Neural progenitor cell (in vitro differentiated cells): Measurements from ENCODE around the gene GADL1. TPM values are rescaled to one million over a fixed set of nuclear protein-coding genes. Genes with fewer than 3 reads are reported as not detected.

Experiments used
- DNase-seq: peaks from one replicate; pipeline ENCODE4 v3.0.0-alpha.2; 2016; ENCODE audit warnings: low spot score
- H2AFZ ChIP-seq: fragments of 200-600 bp; sonication (generic); replicated peaks from 2 replicates; pipeline ENCODE4 v1.6.1; 2016; ENCODE audit warnings: antibody characterized with exemption
- H3F3A ChIP-seq: fragments of 200-600 bp; sonication (generic); 2 replicates; pipeline ENCODE4 v1.6.1; 2016; ENCODE audit warnings: antibody characterized with exemption, low read depth
- H3K27ac ChIP-seq: fragments of 200-600 bp; sonication (generic); 2 replicates; pipeline ENCODE4 v1.5.1; 2016; ENCODE audit warnings: mild to moderate bottlenecking
- H3K27me3 ChIP-seq: fragments of 200-600 bp; sonication (generic); 2 replicates; pipeline ENCODE4 v1.6.1; 2016; ENCODE audit warnings: mild to moderate bottlenecking, moderate library complexity
- H3K36me3 ChIP-seq: fragments of 200-600 bp; sonication (generic); 2 replicates; pipeline ENCODE4 v1.5.1; 2016
- H3K4me1 ChIP-seq: fragments of 200-600 bp; sonication (generic); 2 replicates; pipeline ENCODE4 v1.6.1; 2016; ENCODE audit warnings: mixed run types
- H3K4me2 ChIP-seq: fragments of 200-600 bp; sonication (generic); 2 replicates; pipeline ENCODE4 v1.6.1; 2016
- H3K4me3 ChIP-seq: fragments of 200-600 bp; sonication (generic); 2 replicates; pipeline ENCODE4 v1.5.1; 2016
- H3K79me2 ChIP-seq: fragments of 200-600 bp; sonication (generic); 2 replicates; pipeline ENCODE4 v1.6.1; 2016; ENCODE audit warnings: low read depth
- H3K9ac ChIP-seq: fragments of 200-600 bp; sonication (generic); 2 replicates; pipeline ENCODE4 v1.6.1; 2016
- H3K9me3 ChIP-seq: fragments of 200-600 bp; sonication (generic); 2 replicates; pipeline ENCODE4 v1.5.1; 2016; ENCODE audit warnings: low read depth
- H4K20me1 ChIP-seq: fragments of 200-600 bp; sonication (generic); 2 replicates; pipeline ENCODE4 v1.6.1; 2016; ENCODE audit warnings: low read depth
- H3K27ac Mint-ChIP-seq: 3 replicates; pipeline ENCODE4 v1.8.0; 2021; ENCODE audit warnings: mixed read lengths
- H3K27me3 Mint-ChIP-seq: 2 replicates; pipeline ENCODE4 v1.8.0; 2022; ENCODE audit warnings: low read depth, mild to moderate bottlenecking, inconsistent platforms, moderate library complexity, mixed read lengths; ENCODE audit not compliant: insufficient read depth
- H3K36me3 Mint-ChIP-seq: 3 replicates; pipeline ENCODE4 v1.8.0; 2021; ENCODE audit warnings: mixed read lengths
- H3K4me1 Mint-ChIP-seq: 3 replicates; pipeline ENCODE4 v1.8.0; 2021; ENCODE audit warnings: mixed read lengths
- H3K4me3 Mint-ChIP-seq: 3 replicates; pipeline ENCODE4 v1.8.0; 2021; ENCODE audit warnings: mild to moderate bottlenecking, moderate library complexity, mixed read lengths
- H3K9me3 Mint-ChIP-seq: 3 replicates; pipeline ENCODE4 v1.8.0; 2020; ENCODE audit warnings: mixed read lengths
- EZH2 ChIP-seq: fragments of 200-600 bp; sonication (generic); IDR thresholded peaks from 2 replicates; pipeline ENCODE4 v1.6.1; 2017; ENCODE audit warnings: antibody characterized with exemption, mild to moderate bottlenecking, moderate library complexity
- EZH2phosphoT487 ChIP-seq: fragments of 200-600 bp; sonication (generic); IDR thresholded peaks from 2 replicates; pipeline ENCODE4 v1.6.1; 2017; ENCODE audit warnings: antibody characterized with exemption
- total RNA-seq: library from RNA; depleted of rRNA; stranded (reverse); fragments of >200 nt; gene quantifications from 2 replicates; pipeline ENCODE4 v1.2.3, GENCODE V29; 2015; ENCODE audit warnings: low replicate concordance
- TF ChIP-seq, protein P1 (sequence below): fragments of 200-600 bp; sonication (generic); IDR thresholded peaks from 2 replicates; pipeline ENCODE4 v1.5.1; 2017; ENCODE audit warnings: antibody characterized with exemption, mild to moderate bottlenecking

GADL1 gene
- total RNA-seq, 1 donor from 2014 or later = not detected

DNA sequence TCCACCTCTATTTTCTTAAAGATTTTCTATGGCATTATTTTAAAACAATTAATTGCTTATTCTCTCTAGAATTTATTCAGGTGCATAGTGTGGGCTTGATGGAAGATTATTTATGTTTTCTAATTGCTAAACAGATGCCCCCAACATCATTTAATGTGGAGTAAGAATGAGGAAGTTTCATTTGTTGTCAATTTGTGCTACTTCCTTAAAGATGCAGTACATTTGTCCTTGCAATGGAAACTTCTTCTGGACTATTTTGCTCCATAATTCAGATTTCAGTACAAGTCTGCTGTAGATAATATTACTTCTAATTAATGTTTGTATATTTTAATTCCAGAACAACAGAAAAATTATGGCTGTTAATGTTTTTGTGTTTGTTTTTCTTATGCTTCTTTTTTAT is 183.3 kb downstream of the GADL1 start:
- no peak overlapping the region for H3K27ac Mint-ChIP-seq
- Histone ChIP-seq H4K20me1 (no peaks in the 10 kb centered on the region), H3K4me2 (no peak overlapping the region), H3K9me3 (no peaks in the 10 kb centered on the region), H3K4me3 (no peak overlapping the region), H3K79me2 (no peaks in the 10 kb centered on the region), H2AFZ (no peak overlapping the region), H3F3A (no peaks in the 10 kb centered on the region), H3K4me1 (no peaks in the 10 kb centered on the region), H3K9ac (no peak overlapping the region), H3K27me3 (no peaks in the 10 kb centered on the region), H3K27ac (no peak overlapping the region), H3K36me3 (no peaks in the 10 kb centered on the region)
- no peak for DNase-seq
- H3K36me3 Mint-ChIP-seq = no peaks in the 10 kb centered on the region
- no peaks in the 10 kb centered on the region for H3K4me1 Mint-ChIP-seq
- no peak for TF ChIP-seq EZH2
- TF ChIP-seq, protein P1, sequence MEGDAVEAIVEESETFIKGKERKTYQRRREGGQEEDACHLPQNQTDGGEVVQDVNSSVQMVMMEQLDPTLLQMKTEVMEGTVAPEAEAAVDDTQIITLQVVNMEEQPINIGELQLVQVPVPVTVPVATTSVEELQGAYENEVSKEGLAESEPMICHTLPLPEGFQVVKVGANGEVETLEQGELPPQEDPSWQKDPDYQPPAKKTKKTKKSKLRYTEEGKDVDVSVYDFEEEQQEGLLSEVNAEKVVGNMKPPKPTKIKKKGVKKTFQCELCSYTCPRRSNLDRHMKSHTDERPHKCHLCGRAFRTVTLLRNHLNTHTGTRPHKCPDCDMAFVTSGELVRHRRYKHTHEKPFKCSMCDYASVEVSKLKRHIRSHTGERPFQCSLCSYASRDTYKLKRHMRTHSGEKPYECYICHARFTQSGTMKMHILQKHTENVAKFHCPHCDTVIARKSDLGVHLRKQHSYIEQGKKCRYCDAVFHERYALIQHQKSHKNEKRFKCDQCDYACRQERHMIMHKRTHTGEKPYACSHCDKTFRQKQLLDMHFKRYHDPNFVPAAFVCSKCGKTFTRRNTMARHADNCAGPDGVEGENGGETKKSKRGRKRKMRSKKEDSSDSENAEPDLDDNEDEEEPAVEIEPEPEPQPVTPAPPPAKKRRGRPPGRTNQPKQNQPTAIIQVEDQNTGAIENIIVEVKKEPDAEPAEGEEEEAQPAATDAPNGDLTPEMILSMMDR = no peak
- TF ChIP-seq EZH2phosphoT487 = no peak
- H3K4me3 Mint-ChIP-seq = no peak overlapping the region
- no peaks in the 10 kb centered on the region for H3K27me3 Mint-ChIP-seq
- H3K9me3 Mint-ChIP-seq = peaks cover 3% of the 10 kb centered on the region

DNA sequence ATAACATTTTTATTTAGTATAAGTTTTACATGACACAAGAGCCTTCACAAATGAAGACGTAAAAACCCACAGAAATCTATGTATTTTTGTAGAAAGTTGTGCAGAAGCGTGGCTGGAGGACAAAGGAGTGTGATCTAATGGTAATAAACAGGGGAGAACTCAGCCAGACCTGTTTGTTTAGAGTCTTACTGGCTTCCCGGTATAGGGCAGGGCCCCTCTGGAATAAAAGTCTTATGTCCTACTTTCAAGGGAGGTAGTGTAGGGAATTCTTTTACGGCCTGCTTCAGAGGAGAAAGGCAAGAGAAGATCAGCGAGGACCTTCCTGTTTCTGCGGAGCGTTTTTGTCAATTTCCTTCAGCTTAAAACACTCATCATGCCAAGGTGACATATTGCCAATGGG is 184.4 kb downstream of the GADL1 start:
- H3K4me2 ChIP-seq = no peak overlapping the region
- TF ChIP-seq, protein P1 = no peak
- TF ChIP-seq EZH2 = no peak
- no peak for TF ChIP-seq EZH2phosphoT487
- H3K9ac ChIP-seq = no peak overlapping the region
- no peaks in the 10 kb centered on the region for H3K79me2 ChIP-seq
- no peaks in the 10 kb centered on the region for H3F3A ChIP-seq
- H3K27me3 Mint-ChIP-seq = no peaks in the 10 kb centered on the region
- H3K36me3 Mint-ChIP-seq = no peaks in the 10 kb centered on the region
- H4K20me1 ChIP-seq = no peaks in the 10 kb centered on the region
- H2AFZ ChIP-seq = no peak overlapping the region
- no peaks in the 10 kb centered on the region for H3K4me1 Mint-ChIP-seq
- no peak overlapping the region for H3K4me3 Mint-ChIP-seq
- H3K9me3 Mint-ChIP-seq = peaks cover 3% of the 10 kb centered on the region
- no peaks in the 10 kb centered on the region for H3K9me3 ChIP-seq
- no peak overlapping the region for H3K4me3 ChIP-seq
- H3K27ac Mint-ChIP-seq = no peak overlapping the region
- H3K27me3 ChIP-seq = no peaks in the 10 kb centered on the region
- no peaks in the 10 kb centered on the region for H3K36me3 ChIP-seq
- H3K27ac ChIP-seq = no peak overlapping the region
- no peaks in the 10 kb centered on the region for H3K4me1 ChIP-seq
- DNase-seq = no peak

- Mint-ChIP-seq H3K36me3 (no peaks in the 10 kb centered on the region), H3K4me1 (no peaks in the 10 kb centered on the region), H3K27me3 (no peaks in the 10 kb centered on the region), H3K9me3 (peaks cover 10% of the 10 kb centered on the region), H3K4me3 (no peak overlapping the region), H3K27ac (no peak overlapping the region)
- DNase-seq = no peak
- Histone ChIP-seq H3K4me1 (no peaks in the 10 kb centered on the region), H3K27ac (no peak overlapping the region), H3K27me3 (no peaks in the 10 kb centered on the region), H2AFZ (no peak overlapping the region), H3K4me2 (no peak overlapping the region), H3K9me3 (no peaks in the 10 kb centered on the region), H3F3A (no peaks in the 10 kb centered on the region), H3K79me2 (no peaks in the 10 kb centered on the region), H4K20me1 (no peaks in the 10 kb centered on the region), H3K36me3 (no peaks in the 10 kb centered on the region), H3K9ac (no peak overlapping the region), H3K4me3 (no peak overlapping the region)
- TF ChIP-seq EZH2phosphoT487 (no peak), EZH2 (no peak)
- TF ChIP-seq, protein P1 = no peak
Measured at GRCh38 chr3:30708472-30708871, 186.0 kb downstream of the GADL1 start.

DNA sequence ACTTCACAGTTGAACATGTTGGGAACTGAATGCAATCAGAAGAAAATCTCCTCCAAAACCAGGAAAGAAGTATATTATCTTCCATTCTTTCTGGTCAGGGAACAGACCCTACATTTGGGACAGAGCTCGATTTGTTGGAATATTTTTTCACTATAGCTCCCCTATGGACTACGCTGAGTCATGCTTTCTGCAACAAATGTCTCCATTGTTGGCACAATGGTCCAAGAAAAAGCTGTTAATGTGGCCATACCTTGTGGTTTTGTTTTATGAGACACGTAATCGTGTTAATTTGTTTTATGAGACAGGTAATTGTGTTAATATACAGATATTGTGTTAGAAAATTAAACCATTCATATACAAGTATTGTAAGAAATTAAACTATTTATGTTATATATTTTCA is 186.6 kb downstream of the GADL1 start:
- H3K9me3 Mint-ChIP-seq = peaks cover 14% of the 10 kb centered on the region
- H3K9me3 ChIP-seq = no peaks in the 10 kb centered on the region
- H3K36me3 ChIP-seq = no peaks in the 10 kb centered on the region
- no peaks in the 10 kb centered on the region for H3K4me1 ChIP-seq
- H2AFZ ChIP-seq = no peak overlapping the region
- H3K27me3 ChIP-seq = no peaks in the 10 kb centered on the region
- H3K36me3 Mint-ChIP-seq = no peaks in the 10 kb centered on the region
- no peak overlapping the region for H3K27ac Mint-ChIP-seq
- no peak overlapping the region for H3K4me3 Mint-ChIP-seq
- no peak for DNase-seq
- no peak overlapping the region for H3K4me3 ChIP-seq
- no peak overlapping the region for H3K4me2 ChIP-seq
- TF ChIP-seq, protein P1 = no peak
- TF ChIP-seq EZH2 (no peak), EZH2phosphoT487 (no peak)
- H3K4me1 Mint-ChIP-seq = no peaks in the 10 kb centered on the region
- no peaks in the 10 kb centered on the region for H4K20me1 ChIP-seq
- no peak overlapping the region for H3K9ac ChIP-seq
- H3K79me2 ChIP-seq = no peaks in the 10 kb centered on the region
- H3K27me3 Mint-ChIP-seq = no peaks in the 10 kb centered on the region
- no peaks in the 10 kb centered on the region for H3F3A ChIP-seq
- H3K27ac ChIP-seq = no peak overlapping the region
